Breast epithelium (tissue), 3 donors: ENCODE measurements around the gene ACTR1B.

Experiments
- CTCF ChIP-seq, 3 donors: fragments of 450-650 bp; IDR thresholded peaks; one replicate each; pipeline ENCODE4 v1.5.1; 2016 to 2017; ENCODE audit warnings: antibody characterized with exemption in 3 of 3, mild to moderate bottlenecking in 3 of 3, moderate library complexity in 3 of 3
- POLR2A ChIP-seq: fragments of 450-650 bp; IDR thresholded peaks from one replicate; pipeline ENCODE4 v1.6.1; 2016; ENCODE audit warnings: antibody characterized with exemption, mild to moderate bottlenecking, moderate library complexity
- POLR2AphosphoS5 ChIP-seq, 3 donors: sonication (generic); formaldehyde crosslinking; IDR thresholded peaks; one replicate each; pipeline ENCODE4 v1.6.1; 2017; ENCODE audit warnings: antibody characterized with exemption in 3 of 3

- TF ChIP-seq CTCF (IDR thresholded peaks at IDR 0.05) (peak; percentile 49 to 73 (median 54)), POLR2A (peak; percentile 47), POLR2AphosphoS5 (IDR thresholded peaks at IDR 0.05) (peak in 2 of 3 donors; percentile 78 to 84)
Observed at GRCh38 chr2:97663962-97664635, at the start of gene ACTR1B.
